K562 (cell line): ENCODE data around the gene ARHGEF4. TPM values are rescaled to one million over a fixed set of nuclear protein-coding genes. Genes with fewer than 3 reads are reported as not detected.

ENCODE experiments used
- ATAC-seq: fragments of 200-7000 bp; cut with Tn5 transposase; 3 replicates; pipeline ENCODE4 v1.9.1; 2020; ENCODE audit warnings: moderate library complexity
- BruUV-seq: library from RNA; stranded (reverse); fragments of 400-500 nt; replicated peaks from 2 replicates; lab custom pipeline; 2021; lab: Mats Ljungman, UMichigan
- CTCF ChIA-PET: fragments of 300-600 bp; formaldehyde crosslinking; extraction: SDS; loops from one replicate; lab custom pipeline; 2021; ENCODE audit warnings: low intra/inter-chr PET ratio; lab: Yijun Ruan, JAX
- POLR2A ChIA-PET: fragments of 300-600, 350-650 bp; sonication (Branson Sonifier 250); formaldehyde crosslinking; extraction: SDS; loops from one replicate; lab custom pipeline; 2021; ENCODE audit warnings: antibody characterized with exemption, inconsistent platforms; lab: Yijun Ruan, JAX
- DNase-seq, 4 experiments: peaks; one replicate each; pipeline versions ENCODE4 v3.0.0 to v3.0.0-alpha.2; 2011 to 2018; ENCODE audit warnings: low spot score in 3 of 4, mixed read lengths in 3 of 4; ENCODE audit errors: extremely low read depth in 1 of 4
- FAIRE-seq: peaks from 2 replicates; lab custom pipeline; 2011; peaks lifted over from hg19 to GRCh38; lab: Jason Lieb, UNC
- H2AFZ ChIP-seq: 2 replicates; pipeline ENCODE4 v1.6.0; 2011; ENCODE audit warnings: low read depth, low read length, control low read depth, inconsistent platforms
- H3K27ac ChIP-seq: fragments of 200-600 bp; 3 replicates; pipeline ENCODE4 v1.8.0; 2011; ENCODE audit warnings: low read depth, mild to moderate bottlenecking, control low read depth, inconsistent platforms, low read length, moderate library complexity, mixed read lengths; ENCODE audit errors: extremely low read depth
- H3K27me3 ChIP-seq, 2 experiments: fragments of 300-600 bp in 1 of 2; 2 replicates in 1 of 2; 3 replicates in 1 of 2; pipeline versions ENCODE4 v1.6.0 to v1.8.0; 2011; ENCODE audit warnings: inconsistent platforms in 2 of 2, low read length in 2 of 2, mild to moderate bottlenecking in 1 of 2, mixed read lengths in 1 of 2, moderate library complexity in 1 of 2; ENCODE audit not compliant: control insufficient read depth in 2 of 2, insufficient read depth in 2 of 2
- H3K36me3 ChIP-seq: fragments of 300-600 bp; 3 replicates; pipeline ENCODE4 v1.8.0; 2011; ENCODE audit warnings: mild to moderate bottlenecking, low read length, inconsistent platforms; ENCODE audit not compliant: control insufficient read depth, insufficient read depth
- H3K4me1 ChIP-seq, 2 experiments: fragments of 200-600 bp in 1 of 2; replicated peaks in 1 of 2; 2 replicates in 1 of 2; 3 replicates in 1 of 2; pipeline versions ENCODE4 v1.5.1 to v1.8.0; 2011; ENCODE audit warnings: inconsistent platforms in 2 of 2, low read length in 2 of 2, mild to moderate bottlenecking in 1 of 2, mixed read lengths in 1 of 2, moderate library complexity in 1 of 2; ENCODE audit not compliant: control insufficient read depth in 2 of 2, insufficient read depth in 2 of 2
- H3K4me2 ChIP-seq: 2 replicates; pipeline ENCODE4 v1.6.1; 2011; ENCODE audit warnings: low read length, control low read depth, inconsistent platforms, mixed read lengths; ENCODE audit not compliant: insufficient read depth
- H3K4me3 ChIP-seq: fragments of 200-600 bp; sonication (generic), shearing (Covaris generic); 2 replicates; pipeline ENCODE4 v1.5.1; 2016; ENCODE audit warnings: control low read depth, inconsistent platforms
- H3K79me2 ChIP-seq: fragments of 200-600 bp; 3 replicates; pipeline ENCODE4 v1.8.0; 2011; ENCODE audit warnings: low read length, inconsistent platforms; ENCODE audit not compliant: control insufficient read depth, insufficient read depth
- H3K9ac ChIP-seq, 2 experiments: 2 replicates each; pipeline versions ENCODE4 v1.6.0 to v1.6.1; 2011; ENCODE audit warnings: low read depth in 2 of 2, low read length in 2 of 2, control low read depth in 1 of 2, inconsistent platforms in 1 of 2, mild to moderate bottlenecking in 1 of 2, mixed read lengths in 1 of 2; ENCODE audit not compliant: insufficient read depth in 1 of 2
- H3K9me1 ChIP-seq: one replicate; pipeline ENCODE4 v1.6.0; 2011; ENCODE audit warnings: inconsistent platforms, mild to moderate bottlenecking, low read length, moderate library complexity; ENCODE audit not compliant: control insufficient read depth, insufficient read depth
- H3K9me3 ChIP-seq: replicated peaks from 2 replicates; pipeline ENCODE4 v1.5.1; 2011; ENCODE audit warnings: low read depth, low read length, inconsistent platforms; ENCODE audit not compliant: control insufficient read depth, insufficient read depth
- H4K20me1 ChIP-seq: replicated peaks from 2 replicates; pipeline ENCODE4 v1.6.1; 2011; ENCODE audit warnings: low read length, inconsistent platforms, mixed read lengths; ENCODE audit not compliant: control insufficient read depth, insufficient read depth
- BCL6 ChIP-seq: fragments of 250-450 bp; sonication (Bioruptor Pico); IDR thresholded peaks from 2 replicates; pipeline ENCODE4 v1.4.0; 2020
- E2F5 ChIP-seq: sonication (generic); formaldehyde crosslinking; IDR thresholded peaks from 2 replicates; pipeline ENCODE4 v1.8.0; 2022; ENCODE audit warnings: mild to moderate bottlenecking, missing genetic modification reagents
- HNRNPK ChIP-seq: fragments of 200-400 bp; formaldehyde crosslinking; IDR thresholded peaks from one replicate; pipeline ENCODE4 v1.6.1; 2018; ENCODE audit warnings: mild to moderate bottlenecking, low read depth, low read length; ENCODE audit not compliant: poor library complexity, severe bottlenecking
- SRSF1 ChIP-seq: fragments of 200-400 bp; formaldehyde crosslinking; IDR thresholded peaks from 2 replicates; pipeline ENCODE4 v1.6.1; 2017; ENCODE audit warnings: mild to moderate bottlenecking, low read depth, low read length, moderate library complexity
- ZNF263 ChIP-seq: sonication (generic); formaldehyde crosslinking; IDR thresholded peaks from 2 replicates; pipeline ENCODE4 v1.8.0; 2022; ENCODE audit warnings: mild to moderate bottlenecking, missing genetic modification reagents, borderline replicate concordance
- WGBS: fragments of 100-300 bp; shearing (Covaris generic); methylation state at CpG from one replicate; pipeline ENCODE4 v1.1.6; 2016; ENCODE audit warnings: low coverage, mixed read lengths; ENCODE audit not compliant: insufficient coverage; ENCODE audit errors: missing lambda C conversion rate; 5-methylcytosine and 5-hydroxymethylcytosine counted together
- in situ Hi-C: fragments of 300-500 bp; cut with MboI; formaldehyde crosslinking; loops from 4 replicates; pipeline ENCODE4 v1.15.0; 2018; ENCODE audit warnings: inconsistent platforms, mixed read lengths
- intact Hi-C: fragments of 100-400 bp; cut with micrococcal nuclease; formaldehyde crosslinking; loops from 2 replicates; pipeline ENCODE4 v1.14.2; 2022
- polyA plus RNA-seq, 8 experiments: library from polyadenylated mRNA; depleted of rRNA in 4 of 8; stranded (reverse) in 5 of 8; unstranded in 3 of 8; fragments of >200 nt; fragmentation: Nextera tagmentation in 2 of 8; fragmentation: Illumina TruSeq in 1 of 8; extraction: Ambion mirVana in 2 of 8; extraction: Trizol in 1 of 8; gene quantifications; 2 replicates each; pipeline versions ENCODE4 v1.2.1 to v1.2.3, GENCODE V29; 2011 to 2014; ENCODE audit warnings: inconsistent platforms in 1 of 8, missing spikeins in 1 of 8
- total RNA-seq, 7 experiments: library from RNA; depleted of rRNA in 6 of 7; stranded (reverse); fragments of >200 nt in 6 of 7; fragmentation: Illumina TruSeq in 2 of 7; extraction: Trizol in 2 of 7; gene quantifications; 2 replicates each; pipeline versions ENCODE4 v1.2.1 to v1.2.3, GENCODE V29; 2011 to 2021; ENCODE audit warnings: low replicate concordance in 1 of 7

The ARHGEF4 gene
- total and polyA plus RNA-seq, 9 of the 15 experiments (the other 6 are each of a cell fraction or from before 2014, with no cell fraction given) = not detected

GRCh38 chr2:130807659-130808385, 28.9 kb upstream of the ARHGEF4 start:
- H3K27ac ChIP-seq = no peak overlapping the region
- H3K9ac ChIP-seq = no peak overlapping the region
- no peaks in the 10 kb centered on the region for H3K9me1 ChIP-seq
- no TSS peak for BruUV-seq
- DNase-seq = no peak
- in situ Hi-C loops = no loop called here
- no peaks in the 10 kb centered on the region; a peak in 1 of 5 replicates for H3K4me1 ChIP-seq
- no peak overlapping the region for H3K4me2 ChIP-seq
- POLR2A ChIA-PET = no interaction called here
- no peak for TF ChIP-seq ZNF263 (CRISPR knock-in tag)
- no peak for TF ChIP-seq E2F5 (CRISPR knock-in tag)
- no peak for TF ChIP-seq HNRNPK
- TF ChIP-seq SRSF1 = no peak
- no peak for TF ChIP-seq BCL6 (CRISPR knock-in tag)
- TF ChIP-seq, all 486 proteins: peak for 0
- CTCF ChIA-PET = interaction anchor here (0.6 kb wide), 1 partner anchor 30 kb away, joined by 3 read pairs; no protein-coding TSS in a partner anchor
- H3K36me3 ChIP-seq = no peaks in the 10 kb centered on the region
- intact Hi-C loops = no loop called here
- H3K4me3 ChIP-seq = no peak overlapping the region
- H3K27me3 ChIP-seq = peaks cover 4 to 26% of the 10 kb centered on the region in 2 experiments; a peak in 4 of 5 replicates
- FAIRE-seq (no peak), ATAC-seq (no peak)
- 5% methylated on average over 14 of the region's 14 CpGs for WGBS
- H3K9me3 ChIP-seq = no peaks in the 10 kb centered on the region
- H2AFZ ChIP-seq = no peak overlapping the region
- H3K79me2 ChIP-seq = no peaks in the 10 kb centered on the region
- no peaks in the 10 kb centered on the region for H4K20me1 ChIP-seq
